Raji (cell line): ENCODE results near the gene FER.

Experiments
- POLR2A ChIP-seq: IDR thresholded peaks from 2 replicates; pipeline ENCODE4 v1.6.1; 2011; ENCODE audit warnings: low read depth, low read length, control low read depth; ENCODE audit not compliant: insufficient read depth

Gene FER

DNA sequence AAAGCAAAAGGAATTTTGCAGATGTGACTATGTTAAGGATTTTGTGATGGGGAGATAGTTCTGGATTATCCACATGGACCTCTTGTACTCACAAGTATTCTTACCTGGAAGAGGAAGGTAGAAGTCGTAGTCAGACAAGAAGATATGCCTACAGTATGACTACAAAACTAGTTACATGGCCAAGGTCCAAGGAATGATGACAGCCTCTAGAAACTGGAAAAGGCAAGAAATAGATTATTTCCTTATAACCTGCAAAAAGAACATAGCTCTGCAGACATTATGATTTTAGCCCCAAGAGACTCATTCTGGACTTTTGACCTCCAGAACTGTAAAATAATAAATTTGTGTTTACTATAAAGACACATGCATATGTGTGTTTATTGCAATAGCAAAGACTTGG is 226.9 kb downstream of the FER start:
- TF ChIP-seq POLR2A, result no peak

DNA sequence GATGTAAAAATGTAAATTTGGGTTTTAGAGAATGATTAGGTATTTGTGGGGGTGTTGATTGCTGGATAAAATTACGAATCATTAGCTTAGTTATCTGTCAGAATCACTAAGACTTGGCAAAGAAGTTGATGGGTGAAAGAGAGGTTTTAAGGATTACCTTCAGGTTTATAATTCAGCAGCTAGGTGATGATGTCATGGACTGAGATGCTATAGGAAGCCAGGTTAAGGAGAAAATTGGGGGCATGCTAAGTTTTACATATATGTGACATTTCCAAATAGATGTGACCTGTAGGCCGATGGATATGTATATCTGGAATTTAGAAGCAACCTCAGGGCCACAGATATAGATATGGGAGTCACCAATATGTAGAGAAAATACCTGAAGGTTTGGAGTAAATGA is 228.0 kb downstream of the FER start:
- TF ChIP-seq POLR2A, result no peak

DNA sequence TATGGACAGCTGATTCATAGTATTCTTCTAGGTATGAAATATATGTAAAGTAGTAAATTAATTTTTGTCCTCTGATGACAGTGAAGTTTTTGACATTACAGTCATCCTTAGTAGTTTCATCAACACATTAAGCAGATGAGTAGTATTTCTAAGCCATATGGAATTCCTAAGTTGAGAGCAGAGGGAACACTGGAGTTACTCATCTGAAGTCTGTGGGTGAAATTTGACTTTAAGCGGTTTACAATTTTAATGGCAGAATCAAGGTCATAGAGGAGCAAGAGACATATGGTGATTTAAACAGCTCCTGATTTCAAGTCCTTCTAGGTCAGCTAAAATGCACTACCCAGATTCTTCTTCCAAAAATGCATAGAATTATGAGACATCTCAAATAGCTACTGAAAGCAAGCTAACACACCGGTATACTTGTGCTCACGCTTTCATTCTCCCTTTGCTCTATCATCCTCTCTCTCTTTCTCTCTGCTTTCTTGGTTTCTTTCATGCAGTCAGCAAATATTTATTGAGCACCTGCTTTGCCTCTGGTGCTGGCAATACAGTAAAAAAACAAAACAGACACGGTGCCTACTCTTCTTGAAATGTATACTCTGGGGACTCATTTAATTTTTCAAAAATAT is 235.9 kb downstream of the FER start:
- TF ChIP-seq POLR2A, result no peak

DNA sequence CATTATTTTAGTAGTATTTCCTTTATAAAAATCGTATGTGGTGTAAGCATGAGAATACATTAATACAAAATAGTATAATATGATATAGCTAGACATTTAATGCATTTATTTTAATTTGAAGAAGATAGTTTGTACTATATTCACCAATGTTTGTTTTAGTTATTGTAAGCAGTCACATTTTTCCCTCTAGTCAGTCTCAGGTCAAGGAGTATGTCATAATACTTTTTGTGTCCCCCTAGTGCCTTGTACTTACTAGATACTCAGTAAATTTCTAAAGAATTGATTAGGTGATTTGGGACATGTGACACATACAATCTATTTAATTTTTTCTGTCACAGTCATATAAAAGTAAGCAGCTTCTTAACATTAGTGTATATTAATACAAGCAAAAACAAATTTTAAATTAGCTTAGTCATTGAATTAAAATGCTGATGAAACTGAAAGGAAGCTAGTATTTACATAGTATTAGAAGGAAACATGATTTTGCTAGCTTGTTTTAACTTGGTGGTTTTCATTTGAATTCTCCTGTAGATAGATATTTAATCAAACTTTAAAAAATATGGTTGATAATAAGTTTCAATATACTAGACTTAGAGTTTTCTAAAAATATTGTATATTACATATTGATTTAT is 242.2 kb downstream of the FER start:
- TF ChIP-seq POLR2A, result no peak

DNA sequence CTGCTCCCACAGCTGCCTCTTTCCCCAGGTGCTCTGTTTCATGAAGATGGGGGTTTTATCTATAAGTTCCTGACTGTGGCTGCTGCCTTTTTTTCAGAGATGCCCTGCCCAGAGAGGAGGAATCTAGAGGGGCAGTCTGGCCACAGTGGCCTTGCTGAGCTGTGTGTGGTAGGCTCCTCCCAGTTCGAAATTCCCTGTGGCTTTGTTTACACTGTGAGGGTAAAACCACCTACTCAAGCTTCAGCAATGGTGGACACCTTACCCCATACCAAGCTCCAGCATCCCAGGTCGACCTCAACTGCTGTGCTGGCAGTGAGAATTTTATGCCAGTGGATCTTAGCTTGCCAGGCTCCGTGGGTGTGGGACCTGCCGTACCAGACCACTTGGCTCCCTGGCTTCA is 250.0 kb downstream of the FER start:
- no peak for TF ChIP-seq POLR2A

DNA sequence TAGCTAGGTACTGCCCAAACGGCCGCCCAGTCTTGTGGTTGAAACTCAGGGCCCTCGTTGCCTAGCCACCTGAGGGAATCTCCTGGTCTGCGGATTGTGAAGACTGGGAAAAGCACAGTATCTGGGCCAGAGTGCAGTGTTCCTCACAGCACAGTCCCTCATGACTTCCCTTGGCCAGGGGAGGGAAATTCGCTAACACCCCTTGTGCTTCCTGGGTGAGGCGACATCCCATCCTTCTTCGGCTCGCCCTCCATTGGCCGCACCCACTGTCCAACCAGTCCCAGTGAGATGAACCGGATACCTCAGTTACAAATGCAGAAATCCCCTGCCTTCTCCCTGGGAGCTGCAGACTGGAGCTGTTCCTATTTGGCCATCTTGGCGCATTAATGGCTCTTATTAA is 250.5 kb downstream of the FER start:
- TF ChIP-seq POLR2A, result no peak

DNA sequence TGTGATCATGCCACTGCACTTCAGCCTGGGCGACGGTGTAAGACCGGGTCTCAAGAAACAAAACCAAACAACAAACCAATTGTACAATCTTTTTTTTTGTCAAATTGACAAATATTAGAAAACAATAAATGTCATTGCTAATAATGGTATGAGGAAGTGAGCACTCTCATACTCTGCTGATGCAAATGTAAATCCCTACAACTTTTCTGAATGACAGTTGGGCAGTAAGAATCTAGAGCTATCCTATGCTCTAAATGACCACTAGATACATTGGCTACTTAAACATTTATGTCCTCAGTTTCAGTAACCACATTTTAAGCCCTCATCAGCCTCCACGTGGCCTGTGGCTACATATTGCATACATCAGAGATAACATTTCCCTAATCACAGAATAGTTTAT is 256.2 kb downstream of the FER start:
- no peak for TF ChIP-seq POLR2A

DNA sequence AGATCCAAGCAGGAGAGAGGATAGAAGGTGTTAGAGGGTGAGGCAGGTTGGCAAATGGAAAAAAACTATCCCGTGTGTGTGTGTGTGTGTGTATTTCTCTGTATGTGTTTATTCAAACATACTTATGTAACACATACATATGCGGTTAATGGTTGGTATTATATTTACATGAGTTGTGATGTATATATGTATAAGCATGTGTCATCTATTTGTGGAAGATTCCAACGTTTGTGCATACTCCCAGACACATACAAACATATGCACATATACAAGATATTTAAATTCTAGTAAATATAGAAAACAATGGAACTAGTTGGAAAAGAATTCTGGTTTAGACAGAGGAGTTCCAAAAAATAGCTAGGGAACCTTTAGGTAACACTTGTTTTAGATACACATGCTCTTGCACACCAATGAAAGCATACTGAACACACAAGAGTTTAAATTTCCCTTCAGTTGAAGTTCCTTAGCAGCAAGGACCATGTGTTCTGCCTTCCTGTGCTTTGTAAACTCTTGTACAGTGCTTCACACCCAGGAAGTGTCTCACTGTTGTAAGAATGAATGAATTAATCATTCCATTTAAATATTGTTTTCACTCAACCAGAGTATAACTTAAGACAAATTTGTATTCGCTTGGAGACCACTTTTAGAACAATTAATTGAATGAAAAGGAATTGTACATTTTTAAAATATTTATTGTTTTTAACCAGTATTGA is 257.8 kb downstream of the FER start:
- TF ChIP-seq POLR2A, result no peak

DNA sequence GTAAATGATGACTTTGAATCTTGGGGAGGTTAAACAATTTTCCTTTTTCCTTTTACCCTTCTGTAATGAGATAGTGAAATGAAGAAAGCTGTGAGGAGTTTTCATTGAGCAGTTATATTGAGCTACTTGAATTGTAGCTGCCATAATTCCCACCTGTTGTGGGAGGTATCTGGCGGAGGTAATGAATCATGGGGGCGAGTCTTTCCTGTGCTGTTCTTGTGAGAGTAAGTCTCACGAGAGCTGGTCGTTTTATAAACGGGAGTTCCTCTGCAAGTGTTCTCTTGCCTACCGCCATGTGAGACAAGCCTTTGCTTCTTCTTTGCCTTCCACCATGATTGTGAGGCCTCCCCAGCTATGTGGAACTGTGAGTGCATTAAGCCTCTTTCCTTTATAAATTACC is 258.4 kb downstream of the FER start:
- TF ChIP-seq POLR2A, result no peak

DNA sequence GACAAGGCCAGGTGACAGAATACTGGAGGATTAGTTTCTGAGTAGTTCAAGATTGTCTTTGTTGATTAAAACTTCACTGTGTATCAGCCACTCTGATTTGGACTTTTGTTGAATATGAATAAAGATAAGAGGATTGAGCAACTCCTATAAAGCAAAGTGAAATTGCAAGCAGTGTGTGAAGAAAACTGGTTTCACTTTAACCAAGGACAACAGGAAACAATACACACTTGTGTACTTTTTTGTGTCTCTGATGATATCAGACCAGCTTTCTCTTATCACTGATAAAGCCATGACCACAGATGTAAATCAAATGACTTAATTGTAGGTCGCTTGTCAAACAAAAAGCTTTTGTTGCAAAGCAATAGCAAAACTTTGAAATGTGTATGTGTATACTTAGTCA is 268.6 kb downstream of the FER start:
- no peak for TF ChIP-seq POLR2A

DNA sequence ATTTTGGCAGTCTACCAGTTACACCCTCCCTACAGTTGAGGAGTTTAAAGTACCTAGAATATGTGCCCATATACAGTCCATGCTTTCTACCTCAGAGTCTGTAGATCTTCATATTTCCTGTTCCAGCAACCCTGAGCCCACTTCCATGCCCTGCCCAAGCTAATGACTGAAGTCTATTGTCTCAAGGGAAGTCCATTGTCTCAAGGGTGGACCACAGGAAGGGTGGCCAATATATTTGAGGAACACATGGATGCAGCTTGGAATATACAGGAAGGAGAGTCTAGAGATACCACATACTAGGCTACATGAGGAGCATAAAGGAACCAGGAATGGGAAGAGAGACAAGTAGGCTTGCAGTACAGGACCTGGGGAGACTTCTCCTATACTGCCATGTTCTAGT is 274.4 kb downstream of the FER start:
- TF ChIP-seq POLR2A, result no peak

DNA sequence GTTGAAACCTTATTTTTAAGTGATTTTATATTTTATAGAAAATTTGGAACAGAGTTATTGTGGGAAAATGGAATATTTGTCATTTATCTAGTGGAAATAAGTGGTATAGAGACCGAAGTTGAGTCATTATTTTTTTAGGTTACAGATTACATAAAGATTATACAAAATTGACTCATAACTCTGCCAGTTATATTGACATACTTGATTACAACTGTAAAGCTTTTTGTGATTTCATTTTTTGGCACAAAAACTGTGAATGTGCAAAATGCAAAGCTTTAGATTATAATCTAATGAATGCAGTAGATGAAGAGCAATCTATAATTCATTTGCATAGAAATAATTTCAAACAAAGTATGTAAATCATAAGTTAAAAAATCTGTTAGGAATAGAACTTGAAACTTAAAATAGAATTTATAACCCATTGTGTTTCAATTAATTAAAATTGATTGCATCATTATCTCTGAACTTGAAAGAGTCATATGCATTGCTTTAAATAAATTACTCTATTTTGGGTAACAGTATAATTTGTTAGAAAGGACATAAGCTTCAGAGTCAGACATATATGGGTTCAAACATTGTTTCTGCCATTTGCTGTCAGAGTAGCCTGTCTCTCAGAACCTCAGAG is 280.4 kb downstream of the FER start:
- TF ChIP-seq POLR2A, result no peak

DNA sequence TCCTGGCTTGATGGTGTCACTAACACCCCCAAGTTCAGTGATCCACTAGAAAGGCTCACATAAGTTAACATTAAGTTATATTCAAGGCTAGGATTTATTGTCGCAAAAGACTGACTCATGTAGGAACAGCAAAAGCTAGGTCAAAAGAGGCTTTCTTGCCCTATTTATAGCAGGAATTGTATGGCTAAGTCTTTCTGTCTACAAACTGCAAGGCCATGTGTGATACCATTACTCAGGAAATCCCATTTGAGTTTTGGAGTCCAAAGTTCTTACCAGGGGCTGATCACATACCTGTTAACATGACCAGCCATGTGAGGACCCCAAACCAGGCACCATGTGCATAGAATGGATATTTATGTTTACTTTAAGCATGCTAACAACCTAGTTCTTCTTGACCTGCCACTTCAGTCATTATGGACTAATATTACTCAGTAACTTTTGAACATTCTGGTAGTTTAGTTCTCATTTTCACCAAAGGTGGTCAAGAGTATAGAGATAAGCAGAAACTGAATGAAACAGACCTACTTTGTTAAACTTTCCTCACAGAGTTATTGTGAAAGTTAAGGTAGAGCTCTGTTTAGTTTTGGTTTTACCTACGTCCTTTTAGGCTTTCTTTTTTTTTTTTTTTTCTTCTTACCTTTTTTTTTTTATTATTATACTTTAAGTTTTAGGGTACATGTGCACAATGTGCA is 281.1 kb downstream of the FER start:
- no peak for TF ChIP-seq POLR2A

DNA sequence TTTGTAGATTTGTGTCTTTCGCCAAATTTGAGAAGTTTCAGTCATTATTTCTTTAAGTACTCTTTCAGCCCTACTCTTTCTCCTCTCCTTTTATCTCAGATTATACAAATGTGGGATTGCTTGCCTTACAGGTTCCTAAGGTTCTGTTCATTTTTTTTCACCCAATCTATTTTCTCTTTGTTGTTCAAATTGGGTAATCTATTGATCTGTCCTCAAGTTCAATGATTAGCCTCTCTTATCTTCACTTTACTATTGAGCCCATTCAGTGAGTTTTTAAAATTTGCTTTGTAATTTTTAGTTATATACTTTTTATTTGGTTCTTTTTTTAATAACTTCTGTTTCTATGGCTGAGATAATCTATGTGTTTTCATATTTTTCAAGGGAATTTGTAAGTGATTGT is 282.1 kb downstream of the FER start:
- TF ChIP-seq POLR2A, result no peak

DNA sequence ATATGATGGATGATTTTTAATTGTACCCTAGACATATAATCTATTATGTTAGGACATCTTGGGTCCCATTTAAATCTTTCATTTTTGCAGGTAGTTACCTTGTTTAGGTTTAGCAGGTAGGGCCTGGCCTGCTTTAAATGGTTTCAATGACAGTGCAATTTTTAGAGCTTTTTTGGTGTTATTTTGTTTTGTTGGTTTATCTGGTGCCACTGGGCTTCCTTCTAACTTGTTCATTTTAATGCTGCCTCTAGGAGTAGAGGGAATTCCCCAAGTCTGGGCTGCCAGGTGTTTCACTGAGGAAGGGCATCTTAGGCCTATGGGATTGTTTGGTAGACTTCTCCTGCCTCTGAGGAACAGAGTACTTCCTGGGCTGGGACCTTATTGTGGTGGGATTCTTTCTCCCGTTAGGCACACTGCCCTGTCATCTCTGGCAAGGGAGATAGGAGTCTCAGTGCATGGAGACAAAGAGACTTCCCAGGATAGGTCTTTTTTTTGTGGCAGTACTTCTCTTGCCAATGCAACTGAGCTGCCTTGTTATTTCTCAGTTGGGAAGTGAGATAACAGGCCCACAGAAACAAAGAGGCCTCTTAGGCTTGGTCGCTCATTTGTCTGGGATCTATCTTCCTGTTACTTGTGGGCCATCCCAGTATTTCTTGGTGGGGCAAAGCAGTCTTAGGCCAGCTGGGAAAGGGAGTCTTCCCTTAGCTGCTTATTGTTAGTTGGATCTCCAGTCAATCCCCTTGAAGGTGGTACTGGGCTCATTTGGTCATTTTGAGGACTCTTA is 282.9 kb downstream of the FER start:
- no peak for TF ChIP-seq POLR2A

DNA sequence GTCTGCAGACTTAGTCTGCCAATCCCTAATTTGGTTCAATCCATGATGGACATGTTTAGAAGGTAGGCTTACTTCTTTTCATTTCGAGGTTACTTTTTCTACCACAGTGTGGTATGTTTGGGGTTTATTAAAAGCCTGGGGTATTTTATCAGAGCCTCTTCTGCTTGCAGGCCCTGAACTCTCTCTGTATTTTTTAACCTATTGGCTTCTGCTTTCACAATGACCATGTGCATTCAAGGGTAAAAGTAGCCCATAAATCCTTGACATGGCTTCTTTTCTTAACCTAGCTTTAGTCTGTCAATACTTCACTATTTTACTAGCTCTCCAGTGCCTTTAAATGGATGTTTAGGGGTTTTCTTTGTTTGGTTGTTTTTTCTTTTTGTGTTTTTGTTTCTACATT is 286.6 kb downstream of the FER start:
- no peak for TF ChIP-seq POLR2A
